NCI-H460 (cell line): ENCODE results near the gene RUNX3. TPM values are rescaled to one million over a fixed set of nuclear protein-coding genes. Genes with fewer than 3 reads are reported as not detected.

Source experiments
- DNase-seq: peaks from one replicate; pipeline ENCODE4 v3.0.0-alpha.2; 2016; ENCODE audit warnings: low read depth; ENCODE audit errors: extremely low read depth
- total RNA-seq: library from RNA; depleted of rRNA; stranded (reverse); fragments of >200 nt; shearing (Covaris generic); gene quantifications from 2 replicates; pipeline ENCODE4 v1.2.3, GENCODE V29; 2014

The RUNX3 gene
- total RNA-seq, 1 experiment from 2014 or later: not detected

GRCh38 chr1:24870551-24871195, 59.4 kb downstream of the RUNX3 start:
- DNase-seq: no peak

- DNase-seq: no peak
These were observed 61.8 kb downstream of the RUNX3 start for GRCh38 chr1:24868016-24868875.

DNA sequence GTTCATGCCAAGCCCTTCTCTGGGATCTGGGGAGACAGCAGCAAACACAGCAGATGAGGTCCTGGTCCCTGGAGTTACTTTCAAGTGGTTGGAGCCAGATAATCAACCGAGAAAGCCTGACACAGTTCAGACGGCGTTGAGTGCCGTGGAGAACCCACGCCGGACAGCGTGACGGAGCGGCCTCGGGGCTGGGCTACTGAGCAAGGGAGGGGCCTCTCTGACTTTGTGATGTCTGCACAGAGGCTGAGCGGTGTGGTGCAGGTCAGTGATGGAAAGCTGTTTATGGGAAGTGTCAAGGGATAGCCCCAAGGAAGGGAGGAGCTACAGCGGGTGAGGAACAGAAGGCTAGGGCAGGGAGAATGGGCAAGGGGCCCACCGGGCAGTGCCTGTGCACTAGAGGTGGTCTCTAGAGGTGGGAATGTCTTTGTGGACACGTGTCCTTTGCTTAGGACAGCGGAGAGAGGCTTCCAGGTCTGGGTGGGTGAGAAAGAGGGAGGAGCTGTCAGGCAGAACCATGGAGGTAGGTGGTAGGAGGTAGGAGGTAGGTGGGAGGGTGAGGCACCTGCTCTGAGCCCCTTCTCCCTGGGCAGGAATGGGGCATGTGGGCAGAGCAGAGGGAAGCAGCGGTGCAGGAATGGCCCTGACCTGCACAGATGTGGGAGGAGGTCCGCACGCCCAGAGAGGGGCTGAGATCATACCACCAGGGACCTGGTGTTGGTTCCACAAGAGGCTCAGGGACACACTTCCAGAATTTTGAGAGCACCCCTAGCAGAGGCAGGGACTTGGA, 62.8 kb downstream of the RUNX3 start:
- no peak for DNase-seq

DNA sequence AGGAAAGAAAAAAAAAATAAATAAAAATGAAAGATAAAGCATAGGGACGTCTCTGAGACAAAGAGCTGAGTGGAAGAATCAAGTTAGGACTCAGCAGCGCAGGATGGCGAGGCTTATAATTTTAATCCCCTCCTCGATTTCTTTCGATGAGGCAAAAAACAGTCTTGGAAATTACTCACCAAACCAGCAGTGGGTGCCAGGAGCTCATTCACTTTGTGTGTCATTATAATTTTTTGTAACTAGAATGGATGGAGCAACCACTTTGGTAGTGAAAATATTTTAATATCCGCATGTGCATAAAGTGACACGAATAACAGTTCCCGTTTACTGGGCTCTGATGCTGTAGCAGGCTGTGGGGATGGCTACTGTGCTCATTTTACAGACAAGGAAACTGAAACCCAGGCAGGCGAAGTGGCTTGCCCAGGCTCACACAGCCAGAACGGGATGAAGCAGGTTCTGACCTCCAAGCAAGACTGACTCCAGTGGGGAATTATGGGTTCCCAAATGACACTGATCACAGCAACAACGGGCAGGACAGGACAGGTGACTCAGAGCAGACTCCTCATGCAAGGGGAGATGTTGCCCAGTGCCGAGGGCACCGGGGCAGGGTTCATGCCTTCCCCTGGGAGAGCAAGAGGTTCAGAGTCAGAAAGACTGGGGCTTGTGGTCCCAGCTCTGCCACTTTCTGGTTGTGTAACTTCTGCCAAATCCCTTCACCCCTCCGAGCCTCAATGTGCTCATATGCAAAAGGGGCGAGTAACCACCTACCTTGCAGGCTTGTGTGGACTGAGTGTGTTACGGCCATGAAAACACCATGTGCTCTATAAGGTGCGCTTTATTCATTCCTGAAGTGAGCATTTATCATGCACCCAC, 63.6 kb downstream of the RUNX3 start:
- no peak for DNase-seq

GRCh38 chr1:24865587-24865986, 64.5 kb downstream of the RUNX3 start:
- no peak for DNase-seq

DNA sequence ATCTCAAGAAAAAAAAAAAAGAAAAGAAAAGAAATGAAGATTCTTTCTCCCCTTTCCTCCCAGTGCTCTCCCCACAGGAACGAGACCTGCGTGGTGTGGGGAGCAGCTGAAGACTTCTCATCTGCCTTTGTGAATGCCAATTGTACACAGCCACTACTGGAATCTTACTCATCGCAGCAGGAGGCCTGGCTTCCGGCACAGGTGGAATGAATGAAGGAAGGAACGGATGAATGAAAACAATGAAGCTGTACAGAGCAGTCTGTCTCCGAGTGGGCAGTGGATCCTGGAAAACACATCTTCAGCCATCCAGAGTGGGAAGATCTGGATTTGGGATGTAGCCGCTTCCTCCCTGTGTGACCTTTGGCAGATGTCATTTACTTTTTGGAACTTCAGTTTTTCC, 64.9 kb downstream of the RUNX3 start:
- no peak for DNase-seq

GRCh38 chr1:24864370-24864777, 65.7 kb downstream of the RUNX3 start:
- no peak for DNase-seq

DNA sequence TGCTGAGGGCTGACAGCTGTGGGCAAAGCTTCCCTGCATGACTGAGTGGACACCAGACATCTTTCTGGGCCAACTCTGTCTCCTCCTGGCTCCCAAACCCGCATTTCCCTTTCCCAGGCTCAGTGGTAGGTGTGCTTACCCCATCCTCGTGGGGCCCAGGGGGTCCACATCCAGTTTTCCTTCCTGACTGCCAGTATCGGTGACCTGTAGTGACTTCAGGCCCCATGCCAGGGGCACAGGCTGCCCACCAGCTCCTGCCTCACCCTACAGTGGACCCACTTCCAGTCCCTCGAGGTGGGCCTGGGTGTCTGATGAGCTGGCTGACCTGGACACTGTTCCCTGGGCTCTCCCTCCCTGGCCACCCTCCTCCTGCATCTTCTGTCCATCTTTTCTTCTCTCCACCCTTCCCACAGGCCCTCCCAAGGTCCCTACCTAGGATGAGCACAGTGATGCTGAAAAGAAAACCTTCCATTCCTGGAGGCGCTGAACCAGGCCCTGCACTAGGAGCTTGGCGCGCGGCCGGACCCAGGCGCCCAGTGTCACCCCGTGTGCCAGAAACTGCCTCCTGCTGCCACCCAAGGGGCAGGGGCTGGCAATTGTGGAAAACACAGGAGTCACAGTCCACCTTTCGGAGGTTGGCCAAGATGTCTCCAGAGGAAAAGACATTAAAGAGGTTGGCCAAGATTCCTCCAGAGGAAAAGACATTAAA, 67.1 kb downstream of the RUNX3 start:
- no peak for DNase-seq

- no peak for DNase-seq
These were observed 68.0 kb downstream of the RUNX3 start for GRCh38 chr1:24861821-24862727.

- no peak for DNase-seq
These were observed 69.2 kb downstream of the RUNX3 start for GRCh38 chr1:24860841-24861240.

GRCh38 chr1:24859063-24860010, 70.7 kb downstream of the RUNX3 start:
- no peak for DNase-seq

GRCh38 chr1:24858277-24858676, 71.8 kb downstream of the RUNX3 start:
- no peak for DNase-seq

DNA sequence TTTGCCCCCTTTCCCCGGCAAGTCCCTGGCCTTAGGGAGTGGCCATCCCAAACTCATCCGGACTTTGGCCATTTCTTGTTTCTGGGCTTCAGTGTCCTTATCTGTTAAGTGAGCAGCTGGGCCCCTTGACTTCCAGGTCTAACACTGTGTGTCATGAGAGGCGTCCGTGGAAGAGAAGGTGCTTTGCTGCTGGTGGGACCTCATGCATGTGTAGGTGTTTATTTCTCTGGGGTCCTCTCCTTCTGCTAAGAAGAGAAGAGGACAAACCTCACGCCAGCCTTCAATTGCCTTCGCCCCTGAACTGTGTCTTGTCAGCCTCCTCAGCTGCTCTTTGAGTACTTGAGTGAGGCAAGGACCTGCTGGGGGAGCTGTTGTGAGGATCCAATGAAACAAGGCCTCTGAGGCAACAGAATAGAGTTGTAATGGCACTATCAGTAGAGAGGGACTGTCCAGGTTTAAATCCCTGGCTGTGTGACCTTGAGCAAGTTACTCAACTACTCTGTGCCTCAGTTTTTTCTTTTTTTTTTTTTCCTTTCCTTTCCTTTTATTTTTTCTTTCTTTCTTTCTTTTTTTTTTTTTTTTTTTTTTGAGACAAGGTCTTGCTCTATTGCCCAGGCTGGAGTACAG, 72.5 kb downstream of the RUNX3 start:
- DNase-seq: no peak

DNA sequence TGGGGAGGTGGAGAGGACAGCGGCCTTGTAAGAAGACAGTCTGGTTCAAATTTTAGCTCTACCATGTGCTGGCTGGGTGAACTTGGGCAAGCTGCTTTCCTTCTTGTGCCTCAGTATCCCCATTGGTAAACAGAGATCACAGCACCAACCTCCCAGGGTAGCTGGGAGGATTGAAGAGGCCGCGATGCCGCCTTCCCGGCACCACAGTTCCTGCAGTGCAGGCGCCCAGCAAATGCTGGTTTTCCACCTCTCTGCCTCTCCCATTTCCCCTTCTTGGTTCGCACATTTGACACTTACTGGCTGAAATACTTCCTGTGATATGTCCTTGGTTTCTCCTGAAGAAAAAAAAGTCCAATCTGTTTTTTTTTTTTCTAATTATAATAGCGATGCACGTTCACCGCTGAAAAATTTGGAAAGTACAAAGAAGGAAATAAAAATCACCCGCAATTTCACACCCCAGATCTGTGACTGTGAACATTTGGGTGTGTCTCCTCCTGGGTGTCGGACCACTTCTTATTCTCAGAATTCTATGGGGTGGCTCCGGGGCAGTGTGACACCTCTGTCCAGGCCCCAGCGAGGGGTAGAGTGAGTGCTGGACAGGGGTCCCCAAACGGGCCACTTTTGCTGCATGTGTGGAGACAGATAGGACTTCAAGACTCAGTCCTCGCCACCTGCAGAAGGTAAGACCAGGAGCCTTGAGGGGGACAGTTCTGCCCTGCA, 73.1 kb downstream of the RUNX3 start:
- no peak for DNase-seq

GRCh38 chr1:24855474-24855873, 74.6 kb downstream of the RUNX3 start:
- no peak for DNase-seq

DNA sequence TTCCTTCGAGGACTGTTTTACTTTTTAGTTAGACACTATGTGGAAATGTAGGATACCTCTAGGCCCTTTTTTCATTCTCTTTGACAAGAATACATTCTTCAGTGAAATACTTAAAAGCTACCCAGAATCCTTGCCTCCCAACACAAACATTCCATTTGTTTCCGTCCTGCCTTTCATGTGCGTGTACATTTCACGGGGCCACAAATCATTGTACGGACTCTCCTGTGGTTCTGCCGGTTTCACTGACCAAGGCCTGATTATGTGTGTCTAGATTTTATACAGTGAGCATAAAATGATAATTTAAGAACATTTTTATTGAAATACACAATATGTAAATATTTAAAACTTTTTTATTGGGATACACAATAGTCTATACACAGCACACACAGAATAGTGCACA, 76.4 kb downstream of the RUNX3 start:
- no peak for DNase-seq
